ENCODE measurements around the gene HORMAD1.

- TF ChIP-seq CTCF (IDR thresholded peaks at IDR 0.05) = no peak
- TF ChIP-seq POLR2A (IDR thresholded peaks at IDR 0.05) = no peak
- no peak for TF ChIP-seq EP300 (IDR thresholded peaks at IDR 0.05)
Observed at GRCh38 chr1:150760013-150760412, 39.3 kb upstream of the HORMAD1 start.

All from tibial nerve (tissue), 4 donors.